HEK293T (cell line): ENCODE measurements around the gene DGKK.

Source experiments
- FOXK2 ChIP-seq: fragments of 450-650 bp; IDR thresholded peaks from 2 replicates; pipeline ENCODE4 v1.6.1; 2016; ENCODE audit warnings: mild to moderate bottlenecking
- TARDBP ChIP-seq: fragments of 450-650 bp; IDR thresholded peaks from 2 replicates; pipeline ENCODE4 v1.6.1; 2016

DNA sequence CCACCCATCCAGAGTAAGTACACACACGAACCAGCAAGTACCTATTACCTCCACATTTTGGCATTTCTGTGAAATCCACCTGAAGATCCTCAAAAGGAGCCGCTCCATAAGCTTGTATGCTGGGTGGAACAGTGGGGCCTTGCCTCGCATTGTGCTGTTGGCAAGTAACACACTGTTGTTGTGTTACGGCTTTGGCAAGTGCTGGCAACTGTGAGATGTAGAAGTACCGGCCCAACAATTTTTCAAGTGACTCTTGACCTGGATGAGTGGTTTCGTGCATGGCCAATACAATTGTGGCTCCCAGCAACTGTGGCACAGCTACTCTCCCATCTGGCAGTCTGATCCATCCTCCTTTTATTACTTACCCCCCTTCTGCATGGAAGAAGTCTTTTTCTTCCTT, 137.3 kb downstream of the DGKK start:
- TF ChIP-seq FOXK2 (no peak), TARDBP (no peak)
